ENCODE results near the gene RBM20.

DNA sequence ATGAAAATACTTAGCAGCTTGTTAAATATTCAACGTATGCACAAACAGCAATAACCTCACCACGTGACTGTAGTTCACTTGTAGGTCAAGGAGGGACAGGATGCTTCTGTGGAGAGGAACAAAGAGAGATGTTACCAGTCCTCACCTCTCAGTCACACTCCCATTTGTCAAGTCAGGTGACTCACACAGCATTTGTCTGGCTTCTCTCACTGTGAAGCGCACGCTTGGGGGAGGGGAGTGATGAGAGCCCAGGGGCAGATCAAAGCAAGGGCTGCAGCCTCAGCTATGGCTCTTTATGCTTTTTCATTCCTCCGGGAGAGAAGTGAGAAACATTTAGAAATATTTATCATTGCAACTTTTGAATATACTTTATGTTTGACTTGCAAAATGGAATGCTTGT lies 2.9 kb upstream of the RBM20 start:
- TF ChIP-seq, protein P1, sequence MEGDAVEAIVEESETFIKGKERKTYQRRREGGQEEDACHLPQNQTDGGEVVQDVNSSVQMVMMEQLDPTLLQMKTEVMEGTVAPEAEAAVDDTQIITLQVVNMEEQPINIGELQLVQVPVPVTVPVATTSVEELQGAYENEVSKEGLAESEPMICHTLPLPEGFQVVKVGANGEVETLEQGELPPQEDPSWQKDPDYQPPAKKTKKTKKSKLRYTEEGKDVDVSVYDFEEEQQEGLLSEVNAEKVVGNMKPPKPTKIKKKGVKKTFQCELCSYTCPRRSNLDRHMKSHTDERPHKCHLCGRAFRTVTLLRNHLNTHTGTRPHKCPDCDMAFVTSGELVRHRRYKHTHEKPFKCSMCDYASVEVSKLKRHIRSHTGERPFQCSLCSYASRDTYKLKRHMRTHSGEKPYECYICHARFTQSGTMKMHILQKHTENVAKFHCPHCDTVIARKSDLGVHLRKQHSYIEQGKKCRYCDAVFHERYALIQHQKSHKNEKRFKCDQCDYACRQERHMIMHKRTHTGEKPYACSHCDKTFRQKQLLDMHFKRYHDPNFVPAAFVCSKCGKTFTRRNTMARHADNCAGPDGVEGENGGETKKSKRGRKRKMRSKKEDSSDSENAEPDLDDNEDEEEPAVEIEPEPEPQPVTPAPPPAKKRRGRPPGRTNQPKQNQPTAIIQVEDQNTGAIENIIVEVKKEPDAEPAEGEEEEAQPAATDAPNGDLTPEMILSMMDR (IDR thresholded peaks at IDR 0.05) = no peak
- TF ChIP-seq, protein P2, sequence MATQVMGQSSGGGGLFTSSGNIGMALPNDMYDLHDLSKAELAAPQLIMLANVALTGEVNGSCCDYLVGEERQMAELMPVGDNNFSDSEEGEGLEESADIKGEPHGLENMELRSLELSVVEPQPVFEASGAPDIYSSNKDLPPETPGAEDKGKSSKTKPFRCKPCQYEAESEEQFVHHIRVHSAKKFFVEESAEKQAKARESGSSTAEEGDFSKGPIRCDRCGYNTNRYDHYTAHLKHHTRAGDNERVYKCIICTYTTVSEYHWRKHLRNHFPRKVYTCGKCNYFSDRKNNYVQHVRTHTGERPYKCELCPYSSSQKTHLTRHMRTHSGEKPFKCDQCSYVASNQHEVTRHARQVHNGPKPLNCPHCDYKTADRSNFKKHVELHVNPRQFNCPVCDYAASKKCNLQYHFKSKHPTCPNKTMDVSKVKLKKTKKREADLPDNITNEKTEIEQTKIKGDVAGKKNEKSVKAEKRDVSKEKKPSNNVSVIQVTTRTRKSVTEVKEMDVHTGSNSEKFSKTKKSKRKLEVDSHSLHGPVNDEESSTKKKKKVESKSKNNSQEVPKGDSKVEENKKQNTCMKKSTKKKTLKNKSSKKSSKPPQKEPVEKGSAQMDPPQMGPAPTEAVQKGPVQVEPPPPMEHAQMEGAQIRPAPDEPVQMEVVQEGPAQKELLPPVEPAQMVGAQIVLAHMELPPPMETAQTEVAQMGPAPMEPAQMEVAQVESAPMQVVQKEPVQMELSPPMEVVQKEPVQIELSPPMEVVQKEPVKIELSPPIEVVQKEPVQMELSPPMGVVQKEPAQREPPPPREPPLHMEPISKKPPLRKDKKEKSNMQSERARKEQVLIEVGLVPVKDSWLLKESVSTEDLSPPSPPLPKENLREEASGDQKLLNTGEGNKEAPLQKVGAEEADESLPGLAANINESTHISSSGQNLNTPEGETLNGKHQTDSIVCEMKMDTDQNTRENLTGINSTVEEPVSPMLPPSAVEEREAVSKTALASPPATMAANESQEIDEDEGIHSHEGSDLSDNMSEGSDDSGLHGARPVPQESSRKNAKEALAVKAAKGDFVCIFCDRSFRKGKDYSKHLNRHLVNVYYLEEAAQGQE (IDR thresholded peaks at IDR 0.05; ENCODE audit: insufficient read depth in 1 of 2, low read depth in 2 of 2, low read length in 1 of 2) = no peak

Measured in Panc1 (cell line).